Right kidney (tissue), 1 donor: ENCODE measurements around the gene NAV2.
A peak's percentile ranks its signal among the peaks of the same experiment; 100 is the strongest.

Source experiments
- DNase-seq: peaks from one replicate; pipeline ENCODE4 v3.0.0-alpha.2; 2016

NAV2 gene

GRCh38 chr11:19777377-19778102 is 64.9 kb downstream of the NAV2 start:
- DNase-seq = peak; percentile 21

GRCh38 chr11:19779740-19780139 is 67.1 kb downstream of the NAV2 start:
- DNase-seq = no peak

- no peak for DNase-seq
Measured at GRCh38 chr11:19781351-19781750, 68.7 kb downstream of the NAV2 start.

GRCh38 chr11:19785265-19785664 is 72.6 kb downstream of the NAV2 start:
- no peak for DNase-seq

- DNase-seq = no peak
Measured at GRCh38 chr11:19786644-19787043, 74.0 kb downstream of the NAV2 start.

GRCh38 chr11:19788435-19788834 is 75.8 kb downstream of the NAV2 start:
- DNase-seq = no peak

GRCh38 chr11:19789245-19789644 is 76.6 kb downstream of the NAV2 start:
- no peak for DNase-seq

- no peak for DNase-seq
Measured at GRCh38 chr11:19789835-19790710, 77.4 kb downstream of the NAV2 start.

GRCh38 chr11:19790831-19791552 is 78.4 kb downstream of the NAV2 start:
- DNase-seq = no peak

- DNase-seq = no peak
Measured at GRCh38 chr11:19792510-19792909, 79.9 kb downstream of the NAV2 start.

- DNase-seq = no peak
Measured at GRCh38 chr11:19793326-19793725, 80.7 kb downstream of the NAV2 start.

GRCh38 chr11:19794161-19794560 is 81.5 kb downstream of the NAV2 start:
- DNase-seq = no peak

- DNase-seq = no peak
Measured at GRCh38 chr11:19795082-19795481, 82.4 kb downstream of the NAV2 start.

- DNase-seq = no peak
Measured at GRCh38 chr11:19800162-19800561, 87.5 kb downstream of the NAV2 start.

GRCh38 chr11:19800714-19801519 is 88.3 kb downstream of the NAV2 start:
- DNase-seq = no peak

GRCh38 chr11:19802773-19803293 is 90.2 kb downstream of the NAV2 start:
- DNase-seq = no peak

- no peak for DNase-seq
Measured at GRCh38 chr11:19803506-19803998, 90.9 kb downstream of the NAV2 start.

- DNase-seq = no peak
Measured at GRCh38 chr11:19805376-19805775, 92.7 kb downstream of the NAV2 start.

- DNase-seq = no peak
Measured at GRCh38 chr11:19805827-19806226, 93.2 kb downstream of the NAV2 start.

GRCh38 chr11:19806251-19806650 is 93.6 kb downstream of the NAV2 start:
- no peak for DNase-seq

GRCh38 chr11:19808076-19808911 is 95.7 kb downstream of the NAV2 start:
- no peak for DNase-seq
